Chondrocyte (in vitro differentiated cells): ENCODE results near the gene DRD3. TPM values are rescaled to one million over a fixed set of nuclear protein-coding genes. Genes with fewer than 3 reads are reported as not detected.

ENCODE experiments used
- DNase-seq: peaks from one replicate; pipeline ENCODE4 v3.0.0; 2021; ENCODE audit warnings: mixed read lengths, low spot score
- H3K27ac Mint-ChIP-seq: one replicate; pipeline ENCODE4 v1.8.0; 2021; ENCODE audit warnings: mild to moderate bottlenecking, moderate library complexity, mixed read lengths; ENCODE audit not compliant: unreplicated experiment
- H3K27me3 Mint-ChIP-seq: 2 replicates; pipeline ENCODE4 v1.8.0; 2021; ENCODE audit warnings: low read depth, mixed read lengths
- H3K36me3 Mint-ChIP-seq: 2 replicates; pipeline ENCODE4 v1.8.0; 2021; ENCODE audit warnings: low read depth, mixed read lengths
- H3K4me1 Mint-ChIP-seq: 2 replicates; pipeline ENCODE4 v1.8.0; 2021; ENCODE audit warnings: low read depth, mild to moderate bottlenecking, mixed read lengths
- H3K4me3 Mint-ChIP-seq: one replicate; pipeline ENCODE4 v1.8.0; 2021; ENCODE audit warnings: mild to moderate bottlenecking, moderate library complexity, mixed read lengths; ENCODE audit not compliant: unreplicated experiment
- H3K9me3 Mint-ChIP-seq: 2 replicates; pipeline ENCODE4 v1.8.0; 2021; ENCODE audit warnings: low read depth, mixed read lengths
- total RNA-seq: library from RNA; stranded (reverse); gene quantifications from 3 replicates; pipeline ENCODE4 v1.2.1, GENCODE V29; 2021
- TF ChIP-seq, protein P1 (sequence below): fragments of 200-600 bp; sonication (generic); IDR thresholded peaks from 2 replicates; pipeline ENCODE4 v1.5.0; 2021; ENCODE audit warnings: antibody characterized with exemption, mild to moderate bottlenecking, moderate library complexity

Gene DRD3
- total RNA-seq, 1 donor from 2014 or later: not detected

DNA sequence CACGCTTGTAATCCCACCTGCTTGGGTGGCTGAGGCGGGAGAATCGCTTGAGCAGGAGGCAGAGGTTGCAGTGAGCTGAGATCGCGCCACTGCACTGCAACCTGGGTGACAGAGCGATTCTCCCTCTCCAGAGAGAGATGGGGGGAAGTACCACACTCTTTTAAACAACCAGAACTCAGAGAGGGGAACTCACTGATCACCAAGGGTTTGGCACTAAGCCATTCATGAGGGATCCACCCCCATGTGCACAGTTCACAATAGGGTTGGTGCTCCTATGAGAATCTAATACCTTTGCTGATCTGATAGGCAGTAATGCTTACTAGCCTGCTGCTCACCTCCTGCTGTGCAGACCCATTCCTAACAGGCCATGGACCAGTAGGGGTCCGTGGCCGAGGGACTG is 70.7 kb downstream of the DRD3 start:
- peaks cover 18% of the 10 kb centered on the region for H3K27me3 Mint-ChIP-seq
- H3K9me3 Mint-ChIP-seq: no peaks in the 10 kb centered on the region
- DNase-seq: no peak
- no peak overlapping the region for H3K27ac Mint-ChIP-seq
- no peaks in the 10 kb centered on the region for H3K36me3 Mint-ChIP-seq
- no peaks in the 10 kb centered on the region for H3K4me1 Mint-ChIP-seq
- TF ChIP-seq, protein P1, sequence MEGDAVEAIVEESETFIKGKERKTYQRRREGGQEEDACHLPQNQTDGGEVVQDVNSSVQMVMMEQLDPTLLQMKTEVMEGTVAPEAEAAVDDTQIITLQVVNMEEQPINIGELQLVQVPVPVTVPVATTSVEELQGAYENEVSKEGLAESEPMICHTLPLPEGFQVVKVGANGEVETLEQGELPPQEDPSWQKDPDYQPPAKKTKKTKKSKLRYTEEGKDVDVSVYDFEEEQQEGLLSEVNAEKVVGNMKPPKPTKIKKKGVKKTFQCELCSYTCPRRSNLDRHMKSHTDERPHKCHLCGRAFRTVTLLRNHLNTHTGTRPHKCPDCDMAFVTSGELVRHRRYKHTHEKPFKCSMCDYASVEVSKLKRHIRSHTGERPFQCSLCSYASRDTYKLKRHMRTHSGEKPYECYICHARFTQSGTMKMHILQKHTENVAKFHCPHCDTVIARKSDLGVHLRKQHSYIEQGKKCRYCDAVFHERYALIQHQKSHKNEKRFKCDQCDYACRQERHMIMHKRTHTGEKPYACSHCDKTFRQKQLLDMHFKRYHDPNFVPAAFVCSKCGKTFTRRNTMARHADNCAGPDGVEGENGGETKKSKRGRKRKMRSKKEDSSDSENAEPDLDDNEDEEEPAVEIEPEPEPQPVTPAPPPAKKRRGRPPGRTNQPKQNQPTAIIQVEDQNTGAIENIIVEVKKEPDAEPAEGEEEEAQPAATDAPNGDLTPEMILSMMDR: no peak
- no peak overlapping the region for H3K4me3 Mint-ChIP-seq

GRCh38 chr3:114104414-114104813 is 74.4 kb downstream of the DRD3 start:
- Mint-ChIP-seq H3K4me3 (no peak overlapping the region), H3K27ac (no peak overlapping the region), H3K4me1 (no peaks in the 10 kb centered on the region), H3K36me3 (no peaks in the 10 kb centered on the region), H3K9me3 (no peaks in the 10 kb centered on the region), H3K27me3 (peaks cover 8% of the 10 kb centered on the region)
- no peak for DNase-seq
- TF ChIP-seq, protein P1: no peak

GRCh38 chr3:114103858-114104257 is 75.0 kb downstream of the DRD3 start:
- no peak overlapping the region for H3K4me3 Mint-ChIP-seq
- peaks cover 6% of the 10 kb centered on the region for H3K27me3 Mint-ChIP-seq
- no peak for DNase-seq
- no peaks in the 10 kb centered on the region for H3K4me1 Mint-ChIP-seq
- H3K9me3 Mint-ChIP-seq: no peaks in the 10 kb centered on the region
- no peaks in the 10 kb centered on the region for H3K36me3 Mint-ChIP-seq
- H3K27ac Mint-ChIP-seq: no peak overlapping the region
- TF ChIP-seq, protein P1: no peak

DNA sequence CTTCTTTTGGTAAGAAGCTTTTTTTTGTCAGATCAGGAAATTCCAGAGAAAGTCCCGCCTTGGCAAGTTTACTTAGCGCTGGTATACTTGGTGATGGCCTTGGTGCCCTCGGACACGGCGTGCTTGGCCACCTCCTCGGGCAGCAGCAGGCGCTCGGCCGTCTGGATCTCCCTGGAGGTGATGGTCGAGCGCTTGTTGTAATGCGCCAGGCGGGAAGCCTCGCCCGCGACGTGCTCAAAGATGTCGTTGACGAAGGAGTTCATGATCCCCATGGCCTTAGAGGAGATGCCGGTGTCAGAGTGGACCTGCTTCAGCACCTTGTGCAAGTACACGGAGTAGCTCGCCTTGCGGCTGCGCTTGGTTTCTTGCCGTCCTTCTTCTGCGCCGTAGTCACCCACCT is 75.7 kb downstream of the DRD3 start:
- TF ChIP-seq, protein P1: no peak
- Mint-ChIP-seq H3K27me3 (peaks cover 6% of the 10 kb centered on the region), H3K27ac (no peak overlapping the region), H3K4me1 (no peaks in the 10 kb centered on the region), H3K9me3 (no peaks in the 10 kb centered on the region), H3K36me3 (no peaks in the 10 kb centered on the region), H3K4me3 (no peak overlapping the region)
- no peak for DNase-seq

GRCh38 chr3:114101101-114101500 is 77.8 kb downstream of the DRD3 start:
- no peak overlapping the region for H3K4me3 Mint-ChIP-seq
- H3K27ac Mint-ChIP-seq: no peak overlapping the region
- no peaks in the 10 kb centered on the region for H3K36me3 Mint-ChIP-seq
- H3K27me3 Mint-ChIP-seq: peaks cover 6% of the 10 kb centered on the region
- DNase-seq: no peak
- H3K4me1 Mint-ChIP-seq: no peaks in the 10 kb centered on the region
- TF ChIP-seq, protein P1: no peak
- H3K9me3 Mint-ChIP-seq: no peaks in the 10 kb centered on the region
